Omental fat pad (tissue), 4 donors: ENCODE measurements around the gene MATCAP1. TPM values are rescaled to one million over a fixed set of nuclear protein-coding genes. Genes with fewer than 3 reads are reported as not detected.

ENCODE experiments used
- ATAC-seq: fragments of 150-250 bp; one replicate; pipeline ENCODE4 v1.9.1; 2016; ENCODE audit warnings: mild to moderate bottlenecking, moderate library complexity; ENCODE audit not compliant: low FRiP score
- DNase-seq: peaks from one replicate; pipeline ENCODE4 v3.0.0-alpha.2; 2019; ENCODE audit warnings: low spot score
- CTCF ChIP-seq, 3 donors: fragments of 450-650 bp; IDR thresholded peaks; one replicate each; pipeline ENCODE4 v1.5.1; 2016 to 2017; ENCODE audit warnings: antibody characterized with exemption in 3 of 3, mild to moderate bottlenecking in 3 of 3, moderate library complexity in 2 of 3
- total RNA-seq, 4 donors: library from RNA; depleted of rRNA; stranded (reverse); fragments of >200 nt; gene quantifications; one replicate each; pipeline ENCODE4 v1.1.0, GENCODE V29; 2016

The MATCAP1 gene
- total RNA-seq, 4 donors from 2014 or later: 12.6 to 53.4 (median 17.2) TPM

DNA sequence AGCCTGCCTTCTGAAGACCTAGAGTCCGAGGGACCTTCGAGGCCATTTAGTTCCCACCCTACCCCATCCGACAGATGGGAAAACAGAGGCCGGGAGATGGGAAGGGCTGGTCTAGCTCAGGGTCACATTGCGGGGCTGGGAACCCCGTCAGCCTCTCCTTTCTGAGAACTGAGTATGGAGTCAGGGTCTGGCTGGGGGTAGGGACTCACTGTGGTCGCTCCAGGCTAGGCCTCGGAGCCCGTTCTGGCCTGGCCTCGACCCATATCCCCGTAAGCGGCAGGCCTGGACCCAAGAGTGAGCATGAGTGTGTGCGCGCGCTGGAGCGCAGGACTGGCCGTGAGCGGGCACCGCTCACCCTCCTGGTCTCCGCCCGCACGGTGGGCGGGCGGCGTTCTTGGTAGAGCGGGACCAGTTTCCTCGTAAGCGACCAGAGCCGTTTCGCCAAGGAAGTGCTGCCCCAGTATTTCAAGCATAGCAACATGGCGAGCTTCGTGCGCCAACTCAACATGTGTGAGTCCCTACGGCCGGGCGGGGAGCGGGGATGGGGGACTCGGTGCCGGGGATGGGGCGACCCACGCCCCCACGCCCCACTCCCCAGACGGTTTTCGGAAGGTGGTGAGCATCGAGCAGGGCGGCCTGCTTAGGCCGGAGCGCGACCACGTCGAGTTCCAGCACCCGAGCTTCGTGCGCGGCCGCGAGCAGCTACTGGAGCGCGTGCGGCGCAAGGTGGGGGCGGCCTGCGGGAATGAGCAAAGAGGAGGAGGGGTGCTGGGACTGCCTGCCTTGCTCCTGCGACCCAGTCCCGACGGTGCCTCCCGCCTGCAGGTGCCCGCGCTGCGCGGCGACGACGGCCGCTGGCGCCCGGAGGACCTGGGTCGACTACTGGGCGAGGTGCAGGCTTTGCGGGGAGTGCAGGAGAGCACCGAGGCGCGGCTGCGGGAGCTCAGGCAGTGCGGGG, 18.4 kb downstream of the MATCAP1 start:
- no peak for TF ChIP-seq CTCF (IDR thresholded peaks at IDR 0.05)
- DNase-seq: no peak
- no peak for ATAC-seq

GRCh38 chr16:67164599-67165061, 19.1 kb downstream of the MATCAP1 start, which contains the start of gene HSF4:
TSS of gene HSF4 (plus strand) at chr16:67164745. CDS start at chr16:67164812, 67 bp downstream.
- no peak for TF ChIP-seq CTCF (IDR thresholded peaks at IDR 0.05)
- peak; percentile 37 for ATAC-seq
- no peak for DNase-seq

DNA sequence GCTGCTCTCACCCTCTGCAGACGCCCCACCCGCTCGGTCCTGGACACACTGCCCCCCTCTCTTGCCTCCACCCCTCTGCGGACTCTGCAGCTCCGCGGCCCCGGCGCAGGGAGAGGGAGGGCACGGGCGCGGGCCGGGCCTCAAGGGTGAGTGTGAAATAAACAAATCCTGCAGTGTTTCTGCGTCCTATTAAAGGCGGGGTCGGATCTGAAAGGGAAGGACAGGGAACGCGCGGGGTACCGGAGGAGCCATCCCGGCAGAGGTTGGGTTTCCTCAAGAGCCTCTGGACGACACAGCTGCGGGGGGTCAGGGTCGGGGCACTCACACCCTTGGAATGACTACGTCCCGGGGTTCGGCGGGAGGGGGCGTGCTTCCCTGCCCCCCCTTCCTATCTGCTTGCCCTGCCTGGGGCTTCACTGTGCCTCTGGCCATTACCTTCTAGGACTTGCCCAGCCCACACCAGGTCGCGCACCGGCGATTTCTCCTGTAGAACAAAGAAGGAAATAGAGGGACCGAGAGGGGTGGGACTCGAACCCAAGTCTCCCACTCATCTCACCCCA, 19.7 kb downstream of the MATCAP1 start:
- TF ChIP-seq CTCF (IDR thresholded peaks at IDR 0.05): no peak
- DNase-seq (no peak), ATAC-seq (no peak)

DNA sequence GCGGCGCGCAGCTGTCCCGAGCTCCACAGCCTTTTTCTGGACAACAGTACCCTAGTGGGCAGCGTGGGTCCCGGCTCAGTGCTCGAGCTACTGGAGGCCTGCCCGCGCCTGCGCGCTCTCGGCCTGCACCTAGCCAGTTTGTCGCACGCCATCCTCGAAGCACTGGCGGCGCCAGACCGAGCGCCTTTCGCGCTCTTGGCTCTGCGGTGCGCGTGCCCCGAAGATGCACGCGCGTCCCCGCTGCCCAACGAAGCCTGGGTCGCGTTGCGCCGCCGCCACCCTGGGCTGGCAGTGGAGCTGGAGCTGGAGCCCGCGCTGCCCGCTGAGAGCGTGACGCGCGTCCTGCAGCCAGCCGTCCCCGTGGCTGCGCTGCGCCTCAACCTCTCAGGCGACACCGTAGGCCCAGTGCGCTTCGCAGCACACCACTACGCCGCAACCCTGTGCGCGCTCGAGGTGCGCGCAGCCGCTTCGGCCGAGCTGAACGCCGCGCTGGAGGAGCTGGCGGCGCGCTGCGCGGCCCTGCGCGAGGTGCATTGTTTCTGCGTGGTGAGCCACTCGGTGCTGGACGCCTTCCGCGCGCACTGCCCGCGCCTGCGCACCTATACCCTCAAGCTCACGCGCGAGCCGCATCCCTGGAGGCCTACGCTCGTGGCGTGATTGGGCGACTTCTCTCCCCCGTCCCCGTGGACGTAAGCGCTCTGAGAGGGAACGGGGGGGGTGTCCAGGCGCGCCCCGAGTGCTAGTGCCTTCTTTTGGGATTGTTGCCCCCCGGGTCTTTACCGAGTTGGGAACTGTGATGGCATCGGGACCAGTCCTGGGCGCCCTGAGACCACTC, 20.4 kb downstream of the MATCAP1 start:
- TF ChIP-seq CTCF (IDR thresholded peaks at IDR 0.05): no peak
- DNase-seq: no peak

DNA sequence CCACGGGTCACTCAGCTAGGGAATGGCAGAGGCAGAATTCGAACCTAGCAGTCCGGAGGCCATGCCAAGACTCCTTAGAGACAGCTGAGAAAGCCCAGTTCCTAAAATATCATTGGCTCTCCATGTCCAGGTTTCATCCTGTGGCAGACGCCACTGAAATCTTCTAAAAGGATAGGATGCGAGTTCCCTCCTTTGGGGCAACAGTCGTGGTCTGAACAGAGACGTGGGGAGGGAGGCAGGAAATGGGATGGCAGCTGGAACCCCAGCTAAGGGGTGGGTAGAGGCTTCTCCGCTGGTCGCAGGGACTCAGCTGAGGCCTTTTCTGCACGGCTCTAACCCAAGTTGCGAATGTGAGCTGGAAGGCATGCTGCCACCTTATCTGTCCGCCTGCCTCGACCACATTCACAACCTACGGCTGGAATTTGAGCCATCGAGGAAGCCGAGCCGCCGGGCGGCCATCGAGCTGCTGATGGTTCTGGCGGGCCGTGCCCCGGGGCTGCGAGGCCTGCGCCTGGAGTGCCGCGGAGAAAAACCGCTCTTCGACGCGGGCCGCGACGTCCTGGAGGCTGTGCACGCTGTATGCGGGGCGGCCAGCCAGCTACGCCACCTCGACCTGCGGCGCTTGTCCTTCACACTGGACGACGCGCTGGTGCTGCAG, 21.1 kb downstream of the MATCAP1 start:
- TF ChIP-seq CTCF (IDR thresholded peaks at IDR 0.05): no peak
- DNase-seq (no peak), ATAC-seq (no peak)

More for the DNA sequence above, 20.4 kb downstream of the MATCAP1 start:
- no peak for ATAC-seq

DNA sequence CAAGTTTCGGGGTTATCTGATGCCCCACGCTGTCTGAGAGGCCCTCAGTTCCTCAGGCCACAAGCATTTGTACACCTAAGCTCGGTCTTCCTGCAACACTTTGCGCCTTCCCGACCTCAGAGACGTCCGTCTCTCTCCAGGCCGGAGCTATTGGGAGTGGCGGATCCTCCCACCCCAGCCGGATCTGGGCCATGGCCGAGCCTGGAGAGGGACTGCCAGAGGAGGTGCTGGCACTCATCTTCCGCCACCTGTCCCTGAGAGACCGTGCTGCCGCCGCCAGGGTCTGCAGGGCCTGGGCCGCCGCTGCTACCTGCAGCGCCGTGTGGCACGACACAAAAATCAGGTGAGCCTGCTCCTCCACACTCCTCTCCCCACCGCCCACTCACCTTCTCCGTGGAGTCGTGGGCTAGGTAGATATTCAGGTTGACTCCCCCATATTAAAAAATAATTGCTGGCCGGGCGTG, 22.1 kb downstream of the MATCAP1 start:
- no peak for TF ChIP-seq CTCF (IDR thresholded peaks at IDR 0.05)
- ATAC-seq (no peak), DNase-seq (no peak)
